Stimulated activated CD4-positive, alpha-beta T cell treated with anti-CD3 and anti-CD28 coated beads, TNF-alpha, amount 100 ng/mL, for 1 hour (primary cell): ENCODE data around the gene TPO.

Experiments used
- DNase-seq, 3 donors: peaks; one replicate each; pipeline ENCODE4 v3.0.0-alpha.2; 2020; ENCODE audit warnings: low read depth in 3 of 3, low spot score in 1 of 3

Gene TPO

DNA sequence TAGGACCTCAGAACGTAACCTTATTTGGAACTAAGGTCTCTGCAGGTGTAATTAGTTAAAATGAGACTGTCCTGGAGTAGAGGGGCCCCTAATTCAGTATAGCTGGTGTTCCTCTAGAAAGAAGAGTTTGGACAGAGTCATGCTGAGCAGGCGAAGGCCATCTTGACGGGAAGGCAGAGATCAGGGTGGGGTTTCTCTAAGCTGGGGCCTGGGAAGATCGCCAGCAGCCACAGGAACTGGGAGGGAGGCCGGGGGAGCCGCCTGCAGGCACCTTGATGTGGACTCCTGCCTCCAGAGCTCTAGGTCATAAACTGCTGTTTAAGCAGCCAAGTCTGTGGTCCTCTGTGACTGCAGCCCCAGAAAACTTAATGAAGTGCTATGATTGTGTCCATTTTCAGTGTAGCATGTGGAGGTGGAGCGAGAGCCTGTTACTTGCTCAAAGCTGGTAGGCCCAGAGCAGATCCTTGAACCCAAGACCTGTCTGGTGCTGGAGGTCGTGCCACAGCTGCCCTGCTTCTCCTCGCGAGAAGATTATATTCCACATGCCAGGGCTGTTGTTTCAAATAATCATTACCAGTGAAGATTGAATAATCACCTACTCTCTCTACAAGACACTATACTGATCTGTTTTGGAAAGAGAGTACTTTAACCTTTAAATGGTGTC, 105.7 kb downstream of the TPO start:
- DNase-seq = no peak

DNA sequence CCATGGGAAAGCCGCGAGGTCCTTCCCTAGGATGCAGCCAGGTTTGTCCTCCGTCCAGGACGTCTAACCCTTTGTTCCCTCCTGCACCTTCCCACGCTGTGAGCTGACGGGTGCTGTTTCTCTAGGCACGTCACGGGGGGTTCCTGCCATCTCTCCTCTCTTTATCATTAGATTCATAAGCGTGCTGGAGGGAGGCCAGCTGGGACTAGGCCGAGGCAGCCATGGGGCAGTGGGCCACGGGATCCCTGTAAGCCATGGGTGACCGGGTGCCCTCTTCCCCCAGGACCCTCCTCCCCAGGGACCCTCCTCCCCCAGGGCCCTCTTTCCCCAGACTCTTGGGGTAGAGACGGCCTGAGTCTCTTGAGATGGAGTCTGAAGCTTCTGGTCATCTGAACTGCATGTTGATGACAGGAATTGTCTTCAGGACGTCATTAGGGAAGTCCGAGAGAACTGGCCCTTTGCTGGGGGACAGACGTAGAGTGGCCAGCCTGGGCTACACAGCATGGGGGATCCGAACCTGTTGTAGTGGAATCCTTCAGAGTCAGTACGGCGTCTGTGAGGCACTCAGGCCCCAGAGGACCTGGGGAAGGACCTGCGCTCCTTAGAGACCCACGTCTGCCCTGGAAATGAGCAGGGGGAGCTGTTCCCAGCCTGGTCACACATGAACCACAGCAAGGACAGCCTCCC, 108.1 kb downstream of the TPO start:
- no peak for DNase-seq

DNA sequence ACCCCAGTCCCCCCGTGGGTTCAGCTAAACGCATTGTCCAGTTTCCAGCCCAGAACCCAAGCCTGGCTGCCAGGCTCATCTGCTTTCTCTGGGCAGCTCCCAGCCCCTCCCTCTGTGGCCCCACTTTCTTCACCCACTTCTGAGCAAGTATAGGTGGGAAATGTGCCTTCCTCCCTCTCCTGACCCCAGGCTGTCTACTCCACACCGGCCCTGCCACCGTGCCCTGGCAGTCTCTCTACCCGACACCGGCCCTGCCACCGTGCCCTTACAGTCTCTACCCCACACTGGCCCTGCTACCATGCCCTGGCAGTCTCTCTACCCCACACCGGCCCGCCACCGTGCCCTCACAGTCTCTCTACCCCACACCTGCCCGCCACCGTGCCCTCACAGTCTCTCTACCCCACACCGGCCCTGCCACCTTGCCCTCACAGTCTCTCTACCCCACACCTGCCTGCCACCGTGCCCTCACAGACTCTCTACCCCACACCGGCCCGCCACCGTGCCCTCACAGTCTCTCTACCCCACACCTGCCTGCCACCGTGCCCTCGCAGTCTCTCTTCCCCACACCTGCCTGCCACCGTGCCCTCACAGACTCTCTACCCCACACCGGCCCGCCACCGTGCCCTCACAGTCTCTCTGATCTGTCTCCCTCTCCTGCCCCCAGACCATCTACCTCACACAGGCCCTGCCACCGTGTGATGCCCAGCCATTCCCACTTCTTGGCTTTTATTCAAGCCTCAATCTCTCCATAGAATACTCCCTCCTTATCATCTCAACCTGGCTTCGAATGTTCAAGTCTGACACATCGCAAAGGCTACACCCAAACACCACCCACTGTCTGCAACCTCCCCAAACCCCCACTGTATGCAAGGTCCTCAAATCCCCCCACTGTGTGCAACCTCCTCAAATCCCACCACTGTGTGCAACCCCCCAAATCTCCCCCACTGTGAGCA, 108.9 kb downstream of the TPO start:
- no peak for DNase-seq

DNA sequence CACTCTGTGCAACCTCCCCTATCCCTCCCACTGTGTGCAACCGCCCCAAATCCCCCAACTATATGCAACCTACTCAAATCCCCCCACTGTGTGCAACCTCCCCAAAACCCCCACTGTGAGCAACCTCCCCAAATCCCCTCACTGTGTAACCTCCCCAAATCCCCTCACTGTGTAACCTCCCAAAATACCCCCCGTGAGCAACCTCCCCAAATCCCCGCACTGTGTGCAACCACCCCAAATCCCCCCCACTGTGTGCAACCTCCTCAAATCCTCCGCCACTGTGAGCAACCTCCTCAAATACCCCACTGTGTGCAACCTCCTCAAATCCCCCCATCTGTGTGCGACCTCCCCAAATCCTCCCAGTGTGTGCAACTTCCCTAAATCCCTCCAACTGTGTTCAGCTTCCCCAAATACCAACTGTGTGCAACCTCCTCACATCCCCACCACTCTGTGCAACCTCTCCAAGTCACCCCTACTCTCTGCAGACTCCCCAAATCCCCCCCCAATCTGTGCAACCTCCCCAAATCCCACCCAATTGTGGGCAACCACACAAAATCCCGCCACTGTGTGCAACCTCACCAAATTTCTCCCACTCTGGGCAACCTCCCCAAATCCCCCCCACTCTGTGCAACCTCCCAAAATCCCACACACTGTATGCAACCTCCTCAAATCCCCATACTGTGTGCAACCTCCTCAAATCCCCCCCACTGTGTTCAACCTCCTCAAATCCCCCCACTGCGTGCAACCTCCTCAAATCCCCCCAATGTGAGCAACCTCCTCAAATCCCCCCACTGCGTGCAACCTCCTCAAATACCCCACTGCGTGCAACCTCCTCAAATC, 114.1 kb downstream of the TPO start:
- DNase-seq = no peak

DNA sequence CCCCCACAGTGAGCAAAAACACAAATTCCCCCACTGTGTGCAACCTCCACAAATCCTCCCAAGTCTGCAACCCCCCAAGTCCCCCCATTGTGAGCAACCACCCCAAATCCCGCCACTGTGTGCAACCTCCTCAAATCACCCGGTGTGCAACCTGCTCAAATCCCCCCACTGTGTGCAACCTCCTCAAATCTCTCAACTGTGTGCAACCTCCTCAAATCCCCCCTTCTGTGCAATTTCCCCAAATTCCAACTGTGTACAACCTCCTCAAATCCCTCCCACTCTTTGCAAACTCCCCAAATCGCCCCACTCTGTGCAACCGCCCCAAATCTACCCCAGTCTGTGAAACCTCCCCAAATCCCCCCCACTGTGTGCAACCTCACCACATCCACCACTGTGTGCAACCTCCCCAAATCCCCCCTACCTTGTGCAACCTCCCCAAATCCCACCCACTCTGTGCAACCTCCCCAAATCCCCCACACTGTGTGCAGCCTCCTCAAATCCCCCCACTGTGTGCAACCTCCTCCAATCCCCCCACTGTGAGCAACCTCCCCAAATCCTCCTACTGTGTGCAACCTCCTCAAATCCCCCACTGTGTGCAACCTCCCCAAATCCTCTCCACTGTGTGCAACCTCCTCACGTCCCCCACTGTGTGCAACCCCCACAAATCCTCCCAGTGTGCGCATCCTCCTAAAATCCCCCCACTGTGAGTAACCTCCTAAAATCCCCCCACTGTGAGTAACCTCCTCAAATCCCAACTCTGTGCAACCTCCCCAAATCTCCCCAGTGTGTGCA, 115.2 kb downstream of the TPO start:
- DNase-seq = no peak

DNA sequence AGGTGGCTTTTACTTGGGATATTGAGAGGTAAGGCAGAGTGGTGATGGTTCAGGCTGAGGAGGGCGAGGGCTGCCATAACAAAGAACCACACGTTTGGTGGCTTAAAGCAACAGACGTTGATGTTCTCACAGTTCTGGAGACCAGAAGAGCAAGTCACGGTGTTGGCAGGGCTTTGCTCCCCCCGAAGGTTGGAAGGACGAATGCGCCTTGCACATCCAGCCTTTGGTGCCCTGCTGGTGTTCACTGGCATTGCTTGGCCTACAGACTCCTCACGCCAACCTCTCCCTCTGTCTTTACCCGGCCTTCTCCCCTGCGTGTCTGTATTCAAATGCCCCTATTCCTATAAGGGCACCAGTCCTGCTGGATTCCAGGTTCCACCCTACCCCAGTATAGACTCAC, 125.4 kb downstream of the TPO start:
- no peak for DNase-seq

DNA sequence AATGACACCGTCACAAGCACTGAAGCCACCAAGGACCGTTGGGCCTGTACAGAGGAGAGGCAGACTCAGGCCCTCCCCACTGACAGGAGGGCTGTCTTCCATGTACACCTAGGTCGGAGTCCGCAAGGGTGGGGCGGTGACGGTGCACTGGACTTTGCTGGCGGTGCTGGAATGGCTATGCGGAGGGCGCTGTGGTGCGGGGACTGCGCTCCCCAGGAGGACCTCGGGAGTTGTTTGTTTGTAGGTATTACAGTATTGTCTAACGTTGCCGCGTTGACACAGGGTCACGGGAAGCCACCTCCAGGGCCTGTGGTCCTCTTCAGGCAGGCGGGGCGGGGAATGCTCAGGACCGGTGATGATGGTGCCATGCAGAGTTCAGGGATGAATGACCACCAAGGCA, 126.2 kb downstream of the TPO start:
- DNase-seq = no peak

DNA sequence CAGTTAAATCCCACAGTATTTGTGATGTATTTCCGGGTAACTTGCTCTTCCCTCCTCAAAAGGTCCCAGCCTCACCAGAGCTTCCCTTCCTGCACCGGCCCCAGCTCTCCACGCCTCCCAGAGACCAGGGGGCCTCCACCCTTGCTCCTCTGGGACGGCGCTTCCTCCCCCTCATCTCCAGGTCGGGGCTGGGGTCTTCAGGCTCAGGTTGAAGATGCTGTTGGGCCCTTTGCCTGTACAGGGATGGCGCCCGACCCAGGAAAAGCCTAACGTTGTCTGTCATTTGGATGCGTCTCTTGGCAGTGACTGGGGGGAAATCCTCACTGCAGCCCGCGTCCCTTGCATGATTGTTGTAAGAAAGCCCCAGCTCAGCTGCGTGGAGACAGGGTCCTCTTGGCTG, 126.7 kb downstream of the TPO start:
- no peak for DNase-seq

DNA sequence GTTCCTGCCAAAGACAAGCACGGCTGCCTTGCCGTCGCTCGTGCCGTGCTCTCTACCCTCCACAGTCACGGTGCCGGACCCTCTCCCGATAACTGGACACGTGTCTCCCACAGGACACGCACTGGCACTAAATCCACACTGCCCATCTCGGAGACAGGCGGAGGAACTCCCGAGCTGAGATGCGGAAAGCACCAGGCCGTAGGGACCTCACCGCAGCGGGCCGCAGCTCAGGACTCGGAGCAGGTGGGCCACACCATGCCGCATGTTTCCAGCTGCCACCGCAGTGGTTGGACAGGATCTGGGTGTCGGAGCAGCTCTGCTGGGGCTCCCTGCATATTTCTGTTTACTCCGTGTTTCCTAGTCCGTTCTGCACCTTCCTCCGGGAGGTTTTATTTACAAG, 127.2 kb downstream of the TPO start:
- no peak for DNase-seq

DNA sequence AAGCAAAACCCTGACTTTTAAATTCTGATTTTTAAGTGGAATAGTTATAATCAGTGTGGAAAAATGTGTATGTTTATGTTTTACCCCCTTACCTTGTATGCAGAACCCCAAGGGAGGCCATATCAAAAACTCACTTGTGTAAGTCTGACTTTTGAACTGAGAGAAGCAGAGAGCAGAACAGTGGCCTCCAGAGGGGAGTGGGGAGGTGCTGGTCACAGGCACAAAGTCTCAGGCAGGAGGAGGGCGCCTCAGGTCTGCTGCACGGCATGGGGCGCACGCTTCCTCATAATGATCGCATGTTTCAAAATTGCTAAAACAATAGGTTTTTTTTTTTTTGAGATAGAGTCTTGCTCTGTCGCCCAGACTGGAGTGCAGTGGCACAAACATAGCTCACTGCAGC, 127.8 kb downstream of the TPO start:
- DNase-seq = no peak

DNA sequence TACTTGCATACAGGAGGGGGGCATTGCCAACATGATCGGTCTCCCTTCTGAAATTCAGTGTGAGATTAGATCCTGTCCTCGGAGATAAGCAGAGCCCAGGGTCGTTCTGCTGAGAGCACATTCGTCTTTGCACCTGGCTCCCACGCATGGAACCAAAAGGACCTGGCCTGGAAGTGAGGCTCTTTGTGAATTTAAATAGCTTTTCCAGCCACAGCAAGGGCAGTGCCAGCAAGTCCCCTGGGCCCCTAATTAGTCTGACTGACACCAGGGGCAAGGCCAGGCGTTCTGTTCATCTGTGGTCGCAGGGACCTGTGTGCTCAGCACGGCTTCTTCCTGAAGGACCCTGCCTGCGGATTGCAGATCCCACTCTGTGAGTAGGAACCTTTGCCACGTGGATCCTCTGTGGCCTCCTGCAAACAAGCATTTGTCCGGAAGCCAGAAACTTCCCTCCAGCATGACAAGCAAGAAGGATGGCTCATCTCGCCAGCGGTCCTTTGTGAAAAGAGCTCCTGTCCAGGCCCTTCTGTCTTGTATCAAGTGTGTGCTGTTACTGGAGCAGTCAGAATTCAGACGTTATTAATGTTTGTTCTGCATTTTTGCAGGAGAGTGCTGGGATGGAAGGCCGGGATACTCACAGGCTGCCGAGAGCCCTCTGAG, 128.7 kb downstream of the TPO start:
- DNase-seq = no peak

DNA sequence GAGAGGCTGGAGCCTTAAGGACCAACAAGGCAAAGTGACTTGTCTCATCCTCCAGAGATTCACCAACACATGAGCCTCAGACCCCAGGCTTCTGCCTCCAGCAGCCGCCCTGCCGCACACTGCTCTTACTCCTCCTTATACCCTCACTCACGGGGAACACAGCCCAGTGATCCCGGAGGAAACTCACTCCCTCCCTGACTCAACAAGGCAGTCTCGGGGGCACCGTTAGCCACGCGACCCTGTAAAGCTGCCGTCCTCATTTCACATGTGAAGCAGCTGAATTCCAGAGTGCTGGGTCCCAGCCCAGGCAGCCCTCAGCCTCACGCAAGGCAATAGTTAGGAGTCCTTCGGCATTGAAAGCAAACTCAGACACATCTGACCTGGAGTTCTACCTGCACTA, 129.7 kb downstream of the TPO start:
- no peak for DNase-seq

DNA sequence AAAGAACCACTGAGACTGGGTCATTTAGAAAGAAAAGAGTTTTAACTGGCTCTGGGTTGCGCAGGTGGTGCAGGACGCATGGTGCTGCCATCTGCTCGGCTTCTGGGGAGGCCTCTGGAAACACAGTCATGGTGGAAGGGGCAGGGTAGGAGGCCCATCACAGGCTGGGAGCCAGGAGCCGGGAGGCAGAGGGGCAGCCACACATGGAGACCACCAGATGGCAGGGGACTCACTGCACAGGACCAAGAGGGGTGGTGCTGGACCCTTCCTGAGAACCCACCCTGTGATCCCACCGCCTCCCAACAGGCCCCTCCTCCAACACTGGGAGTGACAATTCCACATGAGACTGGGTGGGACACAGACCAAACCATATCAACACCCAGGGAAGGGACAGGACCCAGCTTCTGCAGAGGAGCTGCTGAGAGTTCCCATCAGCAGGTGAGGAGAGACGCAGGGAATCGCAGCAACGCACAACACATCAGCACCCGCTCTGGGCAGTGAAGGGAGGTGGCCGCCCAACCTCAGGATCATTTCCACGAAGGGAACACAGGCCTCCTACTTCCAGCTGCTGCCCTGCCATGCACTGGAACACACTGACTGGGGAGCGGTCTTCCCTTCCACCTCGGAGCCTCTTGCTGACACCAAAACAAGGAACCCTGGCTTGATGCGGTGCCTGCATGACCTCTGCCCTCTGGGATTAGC, 130.7 kb downstream of the TPO start:
- no peak for DNase-seq

DNA sequence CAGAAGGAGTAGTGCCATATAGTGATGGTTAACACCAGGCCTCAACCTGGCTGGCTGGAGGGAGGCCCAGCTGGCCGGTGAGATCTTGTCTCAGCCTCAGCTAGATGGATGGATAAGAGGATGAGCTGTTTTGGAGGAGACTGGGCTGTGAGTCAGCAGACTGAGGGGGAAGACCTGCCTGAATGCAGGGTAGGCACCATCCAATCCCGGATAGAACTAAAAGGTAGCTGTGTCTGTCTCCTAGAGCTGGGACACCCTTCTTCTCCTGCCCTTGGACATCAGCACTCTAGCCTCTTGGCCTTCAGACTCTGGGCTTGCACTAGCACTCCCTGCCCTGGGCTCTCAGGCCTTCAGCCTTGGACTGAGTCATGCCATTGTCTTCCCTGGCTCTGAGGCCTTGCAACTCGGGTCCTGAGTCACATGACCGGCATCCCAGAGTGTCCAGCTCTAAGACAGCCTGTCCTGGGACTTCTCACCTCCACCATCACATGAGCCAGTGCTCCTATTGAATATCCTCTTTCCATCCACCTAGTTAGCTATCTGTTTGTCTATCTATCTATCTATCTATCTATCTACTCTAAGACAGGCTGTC, 131.3 kb downstream of the TPO start:
- no peak for DNase-seq

DNA sequence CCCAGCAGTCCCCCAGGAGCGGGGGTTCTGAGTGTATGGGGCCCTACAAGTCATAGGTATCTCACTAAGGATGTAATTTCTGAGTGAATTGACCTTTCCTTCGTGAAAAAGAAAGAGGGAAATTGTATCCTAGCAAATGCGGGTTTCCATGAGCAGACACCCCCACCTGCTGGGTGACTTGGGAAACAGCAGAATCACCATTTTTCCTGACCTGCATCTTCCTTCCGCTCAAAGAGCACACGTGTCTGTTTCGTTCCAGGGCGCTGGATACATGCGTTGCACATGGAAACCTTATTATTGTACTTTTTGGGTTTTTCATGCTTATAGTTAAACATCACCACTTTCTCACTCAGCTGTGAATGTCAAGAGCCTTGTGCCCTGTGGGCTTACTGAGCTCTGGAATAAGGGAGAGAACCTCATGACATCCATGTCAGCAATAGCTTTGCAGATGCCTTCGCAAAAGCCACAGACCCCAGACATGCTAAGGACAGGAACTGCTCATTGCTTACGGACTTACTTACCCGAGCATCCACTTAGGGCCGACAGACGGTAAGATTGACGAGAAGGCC, 132.8 kb downstream of the TPO start:
- peak in 1 of 3 donors; percentile 10 for DNase-seq

DNA sequence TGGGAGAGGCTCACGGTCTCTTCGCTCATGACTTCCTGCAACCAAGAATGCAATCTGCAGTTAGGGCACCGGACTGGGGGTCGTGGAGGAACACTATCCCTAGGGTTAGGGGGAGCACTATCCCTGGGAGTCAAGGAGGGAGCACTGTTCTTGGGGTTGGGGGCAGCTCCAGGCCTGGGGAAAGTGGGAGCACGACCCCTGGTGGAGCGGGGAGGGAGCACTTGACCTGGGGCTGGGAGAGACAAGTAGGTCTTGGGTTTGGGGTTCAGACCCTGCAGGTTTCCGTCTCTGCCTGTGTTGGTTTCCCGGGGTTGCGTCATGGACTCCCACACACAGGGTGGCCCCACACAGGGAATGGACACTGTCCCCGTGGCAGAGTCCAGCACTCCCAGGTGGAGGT, 133.6 kb downstream of the TPO start:
- no peak for DNase-seq

DNA sequence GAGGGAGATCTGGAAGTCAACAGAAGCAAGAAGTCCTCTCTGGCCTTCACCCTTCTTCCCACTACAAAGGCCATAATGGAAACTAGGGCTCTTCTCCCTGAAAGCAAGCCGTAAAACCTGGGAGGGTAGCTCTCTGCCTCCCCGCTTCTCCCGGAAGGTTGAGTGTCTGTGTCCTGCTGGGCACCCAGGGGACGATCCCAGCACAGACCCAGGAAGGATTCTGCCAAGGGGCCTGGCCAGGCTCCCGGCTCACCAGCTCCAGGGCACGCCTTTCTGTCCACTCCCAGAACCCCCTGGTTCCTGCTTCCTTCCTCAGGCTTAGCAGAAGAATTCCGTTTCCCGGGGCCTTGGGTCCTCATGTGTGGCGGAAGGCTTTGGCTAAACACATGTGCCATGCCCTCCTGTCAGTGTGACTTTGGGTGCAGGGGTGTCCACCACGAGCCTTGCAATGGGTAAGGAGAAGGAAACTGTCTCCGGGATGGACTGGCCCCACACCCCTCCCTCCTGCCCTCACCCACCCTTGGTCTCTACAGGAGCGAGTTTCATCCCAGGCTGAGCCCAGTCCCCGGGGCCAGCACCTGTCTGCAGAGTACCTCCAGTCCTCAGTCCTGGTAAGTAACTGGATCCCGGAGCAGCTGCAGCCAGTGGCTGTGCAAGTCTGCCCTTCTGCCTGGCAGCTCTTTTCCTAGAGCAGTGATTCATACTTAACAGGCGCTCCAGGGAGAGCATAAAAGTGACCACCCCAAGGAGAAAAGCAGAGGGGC, 135.8 kb downstream of the TPO start:
- DNase-seq = no peak

DNA sequence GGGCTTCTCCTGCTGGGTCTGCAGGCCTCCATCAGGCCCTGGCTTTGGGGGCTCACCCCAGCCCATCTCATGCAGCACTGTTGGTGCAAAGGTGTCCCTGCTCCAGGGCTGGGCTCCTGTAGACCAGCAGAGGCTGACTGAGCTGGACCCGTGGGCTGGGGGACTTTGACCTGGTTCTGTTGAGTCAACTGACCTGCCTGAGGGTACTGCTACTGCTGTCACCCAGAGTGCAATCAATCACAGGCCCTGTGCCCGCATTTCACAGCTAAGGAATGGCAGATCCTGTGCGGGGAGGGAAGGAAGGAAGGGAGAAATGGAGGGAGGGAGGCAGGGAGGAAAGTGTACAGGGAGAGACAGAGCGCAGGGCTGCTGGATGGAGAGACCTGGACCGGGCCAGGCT, 136.8 kb downstream of the TPO start:
- no peak for DNase-seq
